SU-DHL-6 (cell line): ENCODE results near the gene RANBP1.

Source experiments
- CTCF ChIP-seq: fragments of 200-600 bp; sonication (generic); IDR thresholded peaks from one replicate; pipeline ENCODE4 v1.5.1; 2017; ENCODE audit warnings: antibody characterized with exemption, mild to moderate bottlenecking, low read length, moderate library complexity; ENCODE audit not compliant: insufficient read depth, poor library complexity, severe bottlenecking
- EZH2phosphoT487 ChIP-seq: fragments of 200-600 bp; sonication (generic), shearing (Covaris generic); conservative IDR thresholded peaks from 2 replicates; pipeline ENCODE4 v1.6.1; 2018; ENCODE audit warnings: mild to moderate bottlenecking, antibody characterized with exemption, low read length, moderate library complexity, mixed read lengths

GRCh38 chr22:20126284-20127029 lies 10.6 kb downstream of the RANBP1 start:
- TF ChIP-seq CTCF (no peak), EZH2phosphoT487 (no peak)
